Upper lobe of left lung (tissue), 4 donors: Measurements from ENCODE around the gene ZDHHC9.

ENCODE experiments used
- POLR2AphosphoS5 ChIP-seq, 2 donors: sonication (generic); formaldehyde crosslinking; IDR thresholded peaks; one replicate each; pipeline ENCODE4 v1.5.1; 2017; ENCODE audit warnings: antibody characterized with exemption in 2 of 2
- TF ChIP-seq, protein P1 (sequence below), 6 experiments: fragments of 450-650 bp in 4 of 6; fragments of 200-600 bp in 2 of 6; sonication (generic) in 2 of 6; IDR thresholded peaks; one replicate each; pipeline ENCODE4 v1.5.1; 2016 to 2019; ENCODE audit warnings: antibody characterized with exemption in 6 of 6

DNA sequence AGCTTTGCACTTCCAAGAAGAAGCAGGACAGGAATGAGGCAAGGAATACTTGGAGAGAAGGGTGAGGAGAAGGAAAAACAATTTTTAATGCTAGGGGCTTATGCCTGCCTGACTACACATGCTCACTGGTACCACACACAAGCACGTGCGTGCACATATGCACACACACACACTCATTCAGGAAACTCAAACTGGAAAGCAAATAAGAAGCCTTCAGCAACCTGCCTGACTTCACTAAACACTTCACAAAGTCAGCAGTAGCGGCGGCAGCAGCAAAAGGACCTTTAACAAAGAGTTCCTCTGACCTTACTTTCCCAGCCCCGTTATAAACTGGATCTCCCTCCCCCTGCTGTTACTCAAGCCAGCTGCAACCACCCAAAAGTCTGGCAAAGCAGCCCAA lies 3.3 kb downstream of the ZDHHC9 start:
- TF ChIP-seq, protein P1, sequence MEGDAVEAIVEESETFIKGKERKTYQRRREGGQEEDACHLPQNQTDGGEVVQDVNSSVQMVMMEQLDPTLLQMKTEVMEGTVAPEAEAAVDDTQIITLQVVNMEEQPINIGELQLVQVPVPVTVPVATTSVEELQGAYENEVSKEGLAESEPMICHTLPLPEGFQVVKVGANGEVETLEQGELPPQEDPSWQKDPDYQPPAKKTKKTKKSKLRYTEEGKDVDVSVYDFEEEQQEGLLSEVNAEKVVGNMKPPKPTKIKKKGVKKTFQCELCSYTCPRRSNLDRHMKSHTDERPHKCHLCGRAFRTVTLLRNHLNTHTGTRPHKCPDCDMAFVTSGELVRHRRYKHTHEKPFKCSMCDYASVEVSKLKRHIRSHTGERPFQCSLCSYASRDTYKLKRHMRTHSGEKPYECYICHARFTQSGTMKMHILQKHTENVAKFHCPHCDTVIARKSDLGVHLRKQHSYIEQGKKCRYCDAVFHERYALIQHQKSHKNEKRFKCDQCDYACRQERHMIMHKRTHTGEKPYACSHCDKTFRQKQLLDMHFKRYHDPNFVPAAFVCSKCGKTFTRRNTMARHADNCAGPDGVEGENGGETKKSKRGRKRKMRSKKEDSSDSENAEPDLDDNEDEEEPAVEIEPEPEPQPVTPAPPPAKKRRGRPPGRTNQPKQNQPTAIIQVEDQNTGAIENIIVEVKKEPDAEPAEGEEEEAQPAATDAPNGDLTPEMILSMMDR (IDR thresholded peaks at IDR 0.05), result no peak
- no peak for TF ChIP-seq POLR2AphosphoS5 (IDR thresholded peaks at IDR 0.05)
